D721Med (cell line): ENCODE data around the gene GRIN2A.
A peak's percentile ranks its signal among the peaks of the same experiment; 100 is the strongest.

Experiments used
- DNase-seq: peaks from one replicate; pipeline ENCODE4 v3.0.0; 2011; ENCODE audit warnings: low spot score; ENCODE audit not compliant: insufficient read length
- FAIRE-seq: peaks from 2 replicates; lab custom pipeline; 2011; peaks lifted over from hg19 to GRCh38; lab: Jason Lieb, UNC
- CTCF ChIP-seq: IDR thresholded peaks from 2 replicates; pipeline ENCODE4 v1.5.1; 2012; ENCODE audit warnings: mild to moderate bottlenecking, control low read depth; ENCODE audit not compliant: insufficient read depth; ENCODE audit errors: missing control alignments

The GRIN2A gene

GRCh38 chr16:9955677-9956076 lies 226.6 kb downstream of the GRIN2A start:
- DNase-seq (no peak), FAIRE-seq (no peak)
- no peak for TF ChIP-seq CTCF

- DNase-seq: no peak
Measured at GRCh38 chr16:9953908-9954570, 228.2 kb downstream of the GRIN2A start.

GRCh38 chr16:9950658-9951057 lies 231.6 kb downstream of the GRIN2A start:
- FAIRE-seq: no peak
- TF ChIP-seq CTCF: no peak
- DNase-seq: no peak

More at GRCh38 chr16:9953908-9954570, 228.2 kb downstream of the GRIN2A start:
- no peak for TF ChIP-seq CTCF
- no peak for FAIRE-seq

- DNase-seq (no peak), FAIRE-seq (no peak)
- no peak for TF ChIP-seq CTCF
Measured at GRCh38 chr16:9949396-9949795, 232.8 kb downstream of the GRIN2A start.

GRCh38 chr16:9948933-9949332 lies 233.3 kb downstream of the GRIN2A start:
- DNase-seq (no peak), FAIRE-seq (no peak)
- TF ChIP-seq CTCF: no peak

- DNase-seq (no peak), FAIRE-seq (no peak)
- TF ChIP-seq CTCF: peak; percentile 11
Measured at GRCh38 chr16:9946022-9946720, 236.1 kb downstream of the GRIN2A start.

- no peak for DNase-seq
- TF ChIP-seq CTCF: no peak
- no peak for FAIRE-seq
Measured at GRCh38 chr16:9943121-9943520, 239.1 kb downstream of the GRIN2A start.
